CD4-positive, alpha-beta T cell treated with Interferon gamma for 1 hour (primary cell): ENCODE data around the gene NGB.
"Not testable (repeated sequence)": the region's sequence is repeated elsewhere in the genome, so short reads cannot be mapped to it uniquely, and the experiment has no call there.

Source experiments
- DNase-seq: peaks from one replicate; pipeline ENCODE4 v3.0.0-alpha.2; 2020

Gene NGB

DNA sequence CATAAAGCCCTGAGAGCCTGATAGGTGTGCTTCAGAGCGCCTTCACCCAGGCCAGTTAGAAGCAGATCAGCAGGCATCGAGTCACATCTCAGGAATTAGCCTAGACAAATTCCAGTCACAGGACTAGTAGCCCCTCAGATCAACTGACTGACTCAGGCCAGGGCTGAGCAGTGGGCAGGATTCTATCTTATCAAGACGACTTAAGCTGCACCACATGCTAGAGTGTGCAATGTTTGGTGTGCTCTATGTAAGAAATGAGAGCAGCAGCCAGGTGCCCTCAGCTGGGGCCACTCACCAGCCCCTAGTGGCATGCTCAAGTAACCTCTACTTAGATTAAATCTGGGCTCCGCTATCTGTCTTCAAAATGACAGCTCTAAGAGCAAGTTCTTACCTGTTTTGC is 19.7 kb upstream of the NGB start:
- DNase-seq, result no peak

DNA sequence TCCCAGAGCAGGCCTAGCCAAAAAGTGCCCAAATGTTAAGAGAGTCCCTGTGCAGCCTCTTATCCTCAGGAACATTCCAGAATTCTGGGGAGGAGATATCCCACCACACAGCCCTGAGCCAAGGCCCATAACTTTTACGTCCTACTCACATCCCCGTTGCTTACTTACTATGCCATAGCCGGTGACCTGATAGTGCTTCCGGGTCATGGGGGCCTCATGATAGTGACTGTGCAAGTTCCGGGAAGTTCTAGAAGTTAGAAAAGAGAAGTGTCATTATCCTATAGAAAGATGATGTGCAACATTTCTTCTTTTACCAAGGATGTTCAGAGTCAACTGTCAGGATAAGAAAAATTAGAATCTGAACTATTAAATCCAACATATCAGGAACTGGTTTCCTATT is 15.6 kb upstream of the NGB start:
- no peak for DNase-seq

DNA sequence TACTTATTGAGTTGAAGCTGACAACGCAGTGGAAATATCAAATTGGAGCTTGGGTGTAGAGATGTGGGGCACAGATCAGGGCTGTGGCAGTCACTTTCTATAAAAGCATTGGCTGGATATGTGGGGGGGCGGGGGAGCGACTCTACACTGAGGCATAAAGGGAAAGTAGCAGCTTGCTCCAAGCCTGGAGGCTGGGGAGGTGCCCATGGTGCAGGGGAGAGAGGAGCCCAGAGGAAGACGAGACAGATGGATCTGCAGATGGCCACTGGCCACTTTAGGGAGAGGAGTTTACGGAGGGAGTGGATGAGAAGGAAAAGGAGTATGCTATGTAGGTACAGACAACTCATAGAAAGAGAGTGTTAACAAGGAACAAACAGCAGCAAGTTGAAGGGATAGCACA is 13.5 kb upstream of the NGB start:
- DNase-seq, result no peak

DNA sequence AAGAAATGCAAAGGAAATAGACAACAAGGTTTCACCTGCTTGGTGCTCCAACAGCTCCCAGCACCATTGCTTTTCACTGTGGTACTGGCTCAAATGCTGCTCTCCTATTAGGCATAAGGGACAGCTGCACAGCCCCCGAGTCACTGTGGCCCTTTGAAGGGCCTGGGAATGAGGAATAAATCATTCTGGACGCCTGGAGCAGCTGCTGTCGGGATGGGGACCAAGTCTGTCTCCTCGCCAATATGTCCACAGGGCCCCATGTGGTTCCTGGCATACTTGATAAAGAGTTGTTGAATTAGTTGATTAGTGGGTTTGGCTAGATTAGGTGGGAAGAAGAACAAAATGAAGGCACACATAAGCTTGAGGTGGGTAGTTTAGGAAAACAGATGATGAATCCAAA is 13.1 kb upstream of the NGB start:
- DNase-seq, result no peak

DNA sequence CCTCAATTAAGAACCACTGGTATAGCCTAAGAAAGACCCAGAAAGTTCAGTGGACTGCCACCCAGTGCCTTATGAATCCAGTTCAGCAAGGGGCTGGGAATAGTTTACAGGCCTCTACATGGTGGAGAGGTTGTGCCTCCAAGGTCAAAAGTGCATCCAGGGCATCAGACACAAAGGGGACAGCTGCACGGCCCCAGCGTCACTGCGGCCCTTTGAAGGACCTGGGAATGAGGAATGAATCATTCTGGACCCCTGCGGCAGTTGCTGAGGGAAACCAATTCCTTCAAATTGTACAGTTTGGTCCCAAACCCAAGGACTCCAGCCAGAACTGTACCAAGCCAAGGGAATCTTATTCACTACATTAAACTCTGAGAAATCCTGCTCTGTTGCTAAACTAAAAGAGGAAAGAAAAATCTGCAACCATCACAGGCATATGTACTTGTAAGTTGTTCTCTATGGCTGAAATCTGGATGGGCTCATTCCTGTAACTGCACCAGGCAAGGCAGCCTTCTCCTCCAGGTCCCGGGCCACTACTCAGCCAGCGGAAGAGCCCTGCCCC is 10.9 kb upstream of the NGB start:
- no peak for DNase-seq

DNA sequence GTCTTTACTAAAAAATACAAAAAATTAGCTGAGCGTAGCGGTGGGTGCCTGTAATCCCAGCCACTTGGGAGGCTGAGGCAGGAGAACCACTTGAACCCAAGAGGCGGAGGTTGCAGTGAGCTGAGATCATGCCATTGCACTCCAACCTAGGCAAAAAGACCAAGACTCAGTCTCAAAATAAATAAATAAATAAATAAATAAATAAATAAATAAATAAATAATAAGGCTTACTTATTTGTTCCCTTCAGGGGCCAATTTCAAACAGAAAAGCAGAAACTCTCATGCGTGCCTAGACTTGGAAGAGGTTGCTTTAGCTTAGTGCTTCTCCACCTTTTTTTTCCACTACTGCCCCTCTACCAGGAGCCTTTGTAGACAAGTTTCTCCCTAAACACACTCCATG is 9.9 kb upstream of the NGB start:
- DNase-seq, result not testable (repeated sequence)

DNA sequence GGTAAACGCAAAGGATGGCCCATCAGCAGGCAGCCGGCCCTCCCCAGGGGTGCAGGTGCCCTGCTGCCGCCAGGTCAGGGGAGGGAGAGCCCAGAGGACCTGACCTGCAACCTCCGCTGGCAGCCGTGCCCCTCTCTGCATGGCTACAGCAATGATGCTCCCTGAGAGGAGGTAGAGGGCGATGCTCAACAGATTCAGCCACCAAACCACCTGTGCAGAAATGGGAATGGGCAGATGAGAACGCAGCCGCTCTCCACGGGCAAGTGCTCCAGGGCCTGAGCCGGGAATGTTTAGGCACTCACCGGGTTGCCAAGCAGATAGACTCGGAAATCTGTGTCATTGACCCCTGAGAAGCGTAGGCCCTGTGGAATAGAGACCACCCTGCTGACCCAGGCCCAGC is 8.7 kb upstream of the NGB start:
- no peak for DNase-seq

DNA sequence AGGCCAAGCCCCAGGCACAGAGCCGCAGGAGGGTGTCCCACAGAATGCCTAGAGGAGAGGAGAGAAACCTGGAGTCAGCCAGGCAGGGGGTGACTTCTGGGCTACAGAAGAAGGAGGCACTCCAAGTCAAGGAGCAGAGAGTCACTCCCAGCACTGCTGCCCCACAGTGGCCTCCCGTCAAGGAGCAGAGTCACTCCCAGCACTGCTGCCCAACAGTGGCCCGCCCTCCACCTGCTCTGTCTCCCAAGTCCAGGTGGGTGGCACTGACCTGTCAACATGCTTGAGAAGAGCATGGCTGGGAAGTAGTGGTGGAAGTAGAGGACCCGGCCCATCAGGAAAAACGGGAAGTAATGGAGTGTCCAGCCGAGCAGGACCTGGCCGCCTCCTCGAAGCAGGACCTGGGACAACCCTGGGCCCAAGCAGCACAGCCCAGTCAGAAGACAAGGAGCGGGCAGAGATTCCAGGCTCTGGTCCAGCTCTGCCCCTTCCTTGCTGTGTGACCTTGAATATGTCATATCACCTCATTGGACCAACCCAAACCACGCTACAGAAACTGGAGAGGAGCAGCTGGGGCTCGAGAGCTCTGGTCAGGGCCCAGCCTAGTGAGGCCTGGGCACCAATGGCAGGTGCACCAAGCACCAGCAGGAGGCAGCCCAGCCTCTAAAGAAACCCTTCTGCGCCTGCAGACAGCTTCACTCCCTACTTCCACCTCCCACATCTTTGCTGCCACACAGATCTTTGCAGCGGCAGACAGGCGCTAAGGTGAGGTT is 7.6 kb upstream of the NGB start:
- no peak for DNase-seq

DNA sequence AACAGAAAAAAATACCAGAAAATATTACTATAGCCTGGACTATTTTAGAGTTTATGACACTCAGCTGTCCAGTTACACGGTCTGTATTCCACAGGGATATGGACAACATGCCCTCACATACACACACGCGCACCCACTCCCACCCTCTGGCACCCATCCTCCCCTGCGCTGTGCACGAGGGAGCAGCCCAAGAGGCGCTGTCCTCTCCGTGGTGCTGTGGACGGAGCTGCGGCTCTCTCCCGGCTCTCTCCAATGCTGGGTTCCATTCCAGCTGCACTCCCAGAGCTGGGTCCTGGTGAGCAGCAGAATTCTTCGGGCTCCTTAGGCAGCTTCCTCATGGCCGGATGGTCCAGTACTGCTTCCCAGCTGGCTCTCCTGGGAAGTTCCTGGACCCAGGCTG is 6.0 kb upstream of the NGB start:
- no peak for DNase-seq

DNA sequence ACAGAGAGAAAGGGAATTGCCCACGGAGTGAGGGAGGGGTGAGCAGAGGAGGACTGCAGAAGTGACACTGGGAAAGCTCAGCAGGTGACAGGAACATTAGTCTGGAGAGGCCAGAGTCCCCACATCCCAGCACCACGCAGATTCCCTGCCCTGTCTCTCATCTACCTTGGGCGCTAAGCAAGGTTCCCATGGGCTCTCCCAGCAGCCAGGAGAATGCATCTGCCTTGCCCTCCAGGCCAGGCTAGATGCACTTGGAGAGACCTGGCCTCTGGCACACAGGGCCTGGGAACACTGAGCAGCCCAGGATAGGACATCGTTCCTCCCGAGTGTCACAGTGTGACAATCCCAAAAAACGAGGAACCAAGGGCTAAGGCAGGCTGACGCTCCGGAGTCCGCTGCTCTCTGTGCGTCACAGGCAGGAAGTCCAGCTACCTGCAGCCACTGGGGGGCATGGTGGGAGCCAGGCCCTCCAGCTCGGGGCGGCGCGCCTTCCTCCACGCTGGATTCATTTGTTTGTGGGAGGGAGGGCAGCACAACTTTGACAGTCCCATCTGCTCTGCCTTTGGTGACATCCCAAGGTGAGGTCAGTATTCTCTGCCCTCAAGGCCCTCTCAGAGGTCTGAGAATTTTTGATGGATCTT is 5.4 kb upstream of the NGB start:
- no peak for DNase-seq

DNA sequence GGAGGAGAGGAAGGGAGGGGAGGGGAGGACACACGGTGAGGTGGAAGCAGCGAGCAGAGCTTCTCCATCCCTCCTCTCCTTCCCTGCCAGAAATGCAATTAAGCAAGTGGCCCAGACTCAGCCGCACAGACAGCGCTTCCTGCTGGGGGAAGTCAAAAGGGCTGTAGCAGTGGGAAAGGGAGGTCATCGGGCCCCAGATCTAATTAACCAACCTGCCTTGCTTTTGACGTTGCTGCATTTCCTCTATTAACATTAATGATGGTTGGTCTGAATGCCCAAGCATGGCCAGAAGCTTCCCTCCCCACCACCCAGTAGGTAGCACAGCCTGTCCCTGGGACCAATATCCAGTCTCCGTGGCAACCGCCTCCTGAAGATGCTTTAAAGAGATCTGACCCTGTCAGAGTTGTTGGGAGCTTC is 4.6 kb upstream of the NGB start:
- no peak for DNase-seq

DNA sequence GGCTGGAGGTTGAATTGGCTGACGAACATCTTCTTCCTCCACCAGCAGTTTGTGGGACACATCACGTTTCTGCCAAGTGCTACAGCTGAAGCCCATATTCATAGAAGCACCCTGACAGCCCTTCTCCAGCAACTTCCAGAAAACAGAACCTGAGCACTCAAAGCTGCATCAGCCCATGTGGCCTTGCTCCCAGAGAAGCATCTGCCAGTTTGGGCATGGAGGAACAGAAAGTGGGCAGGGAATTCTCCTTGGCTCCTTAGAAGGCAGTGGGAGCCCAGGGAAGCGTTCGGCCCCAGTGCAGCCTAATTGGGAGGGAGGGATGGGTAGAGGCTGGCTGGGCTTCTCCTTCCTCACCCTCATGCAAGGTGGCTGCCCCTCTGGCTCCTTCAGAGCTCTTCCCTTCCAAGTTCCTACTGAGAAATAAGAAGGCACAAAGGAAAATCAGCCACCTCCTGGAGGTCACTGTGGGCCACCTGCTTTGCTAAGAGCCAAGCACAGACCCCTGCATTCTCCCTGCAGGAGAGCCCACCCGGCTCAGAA is 4.1 kb upstream of the NGB start:
- no peak for DNase-seq

DNA sequence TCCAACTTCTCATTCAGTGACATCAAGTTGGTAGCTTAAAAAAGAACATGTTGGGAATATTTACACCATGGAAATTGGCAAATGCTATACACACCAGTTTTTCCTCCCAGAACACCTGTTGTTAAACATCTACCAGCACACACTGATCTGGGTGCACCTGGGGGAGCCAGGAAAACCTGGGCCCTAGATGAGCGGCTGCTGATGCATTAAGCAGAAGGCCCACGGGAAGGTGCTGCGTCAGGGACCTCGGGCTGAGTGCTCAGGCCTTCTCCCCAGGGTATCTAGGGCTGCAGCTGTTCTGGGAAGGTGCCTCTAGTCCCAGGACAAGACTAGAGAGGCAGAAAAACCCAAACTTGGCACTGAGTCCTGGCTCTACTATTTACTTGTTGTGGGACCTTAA is 2.8 kb upstream of the NGB start:
- no peak for DNase-seq

DNA sequence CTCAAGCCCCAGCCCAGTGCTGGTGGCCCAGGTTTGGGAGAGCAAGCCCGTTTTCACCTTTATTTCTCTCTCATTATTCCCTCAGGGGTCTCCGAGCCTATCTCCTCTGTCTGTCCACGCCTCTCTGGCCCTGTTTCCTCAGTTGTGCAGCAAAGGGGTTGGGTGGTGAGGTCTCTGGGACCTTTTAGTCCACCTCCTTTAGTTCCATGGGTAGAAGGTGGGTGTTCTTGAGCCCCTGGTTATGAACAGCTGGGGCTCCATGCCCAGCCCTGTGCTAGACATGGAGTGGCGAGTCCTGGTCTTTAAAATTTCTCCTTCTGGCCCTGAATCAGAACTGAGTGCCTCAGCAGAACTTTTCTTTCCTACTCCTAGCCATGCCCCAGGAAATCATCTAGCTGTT is 1.3 kb upstream of the NGB start:
- no peak for DNase-seq

DNA sequence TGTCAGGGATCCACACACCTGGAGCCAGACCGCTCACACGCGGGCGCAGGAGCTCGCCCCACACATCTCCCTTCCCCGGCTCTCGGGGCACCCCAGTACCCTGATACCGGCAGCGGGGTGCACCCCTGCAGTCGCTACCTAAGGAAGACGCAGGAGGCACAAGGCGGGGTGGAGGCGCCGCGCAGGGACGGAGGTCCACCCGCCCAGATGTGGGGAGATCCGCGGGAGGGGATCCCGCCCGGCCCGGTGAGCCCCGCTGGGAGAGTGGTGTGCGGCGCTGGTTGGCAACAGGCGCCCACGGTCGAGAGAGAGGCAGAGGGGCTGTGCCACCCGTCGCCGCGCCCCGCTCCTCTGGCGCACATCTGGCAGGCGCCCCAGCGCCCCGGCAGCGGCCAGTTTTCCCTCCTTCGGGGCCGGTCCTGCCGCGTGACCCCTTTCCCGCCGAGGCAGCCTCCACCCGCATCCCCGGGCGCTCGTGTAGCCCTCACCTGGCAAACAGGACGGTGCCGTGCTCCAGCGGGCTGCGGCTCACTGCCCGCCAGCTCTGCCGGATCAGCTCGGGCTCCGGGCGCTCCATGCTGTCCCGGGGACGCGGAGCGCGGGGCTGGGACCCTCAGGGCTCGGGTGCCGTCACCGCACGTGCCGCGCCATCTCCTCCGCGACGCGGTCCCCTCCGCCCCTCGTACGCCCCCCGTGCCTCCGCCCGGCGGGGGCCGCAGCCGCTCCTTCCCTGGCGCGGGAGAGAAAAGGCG is 469 bp downstream of the NGB start:
- no peak for DNase-seq

DNA sequence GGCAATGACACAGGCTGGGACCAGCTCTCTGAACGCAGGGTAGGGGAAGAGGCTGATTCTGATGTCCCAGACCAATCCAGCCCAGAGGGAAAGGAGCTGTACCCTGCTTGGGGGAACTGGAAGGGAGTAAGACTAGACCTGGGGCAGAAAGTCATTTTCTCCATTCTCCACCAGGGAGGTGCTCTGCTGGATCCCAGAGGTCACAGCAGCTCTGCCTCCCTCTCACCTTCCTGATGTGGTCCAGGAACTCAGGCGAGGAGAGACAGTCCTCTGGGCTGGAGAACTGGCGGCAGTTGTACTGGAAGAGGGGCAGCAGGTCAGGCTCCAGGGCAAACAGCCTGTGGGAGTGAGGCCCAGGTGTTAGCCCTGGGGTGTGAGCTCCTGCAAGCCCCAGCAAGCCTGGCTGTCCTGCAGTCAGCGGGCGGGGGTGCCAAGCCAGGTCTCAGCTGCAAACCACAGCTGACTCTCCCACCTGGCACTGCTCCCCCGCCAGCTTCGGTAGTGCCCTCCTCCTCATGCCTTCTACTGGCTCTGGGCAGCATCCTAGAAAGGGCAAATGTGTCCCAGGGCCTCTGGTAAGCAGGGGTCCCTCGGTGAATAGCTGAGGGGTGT is 1.9 kb downstream of the NGB start:
- no peak for DNase-seq

DNA sequence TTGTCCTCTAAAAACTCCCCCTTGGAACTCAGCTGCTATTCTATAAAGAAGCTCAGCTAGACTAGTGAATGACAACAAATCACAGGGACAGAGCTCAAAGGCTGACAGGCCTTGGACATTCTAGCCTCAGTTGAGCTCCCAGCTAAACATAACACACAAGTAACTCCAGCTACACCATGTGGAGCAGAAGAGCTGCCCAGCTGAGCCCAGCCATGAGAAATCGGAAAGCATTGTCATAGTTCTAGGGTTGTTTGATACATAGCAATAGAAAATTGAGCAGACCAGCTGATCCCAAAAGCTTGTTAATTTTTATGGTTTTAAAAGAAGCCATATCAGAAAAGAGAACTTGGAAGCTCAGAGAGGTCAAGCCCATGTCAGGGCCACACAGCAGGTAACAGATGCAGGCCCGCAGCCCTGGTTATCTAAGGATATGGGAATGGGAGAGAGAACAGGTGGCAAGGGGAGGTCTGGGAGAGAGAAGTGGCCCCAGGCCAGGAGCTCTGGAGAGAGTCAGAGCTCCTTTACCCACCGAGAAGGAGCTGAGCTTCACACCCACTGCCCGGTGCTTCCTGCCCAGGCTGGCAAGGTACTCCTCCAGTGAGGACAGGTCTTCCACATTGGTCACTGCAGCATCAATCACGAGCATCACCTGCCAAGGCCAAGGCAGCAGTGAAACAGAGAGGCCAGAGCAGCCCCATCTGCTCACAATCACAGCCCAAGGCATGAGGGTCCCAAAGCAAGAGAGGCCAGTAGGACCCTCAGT is 2.9 kb downstream of the NGB start:
- DNase-seq, result no peak

DNA sequence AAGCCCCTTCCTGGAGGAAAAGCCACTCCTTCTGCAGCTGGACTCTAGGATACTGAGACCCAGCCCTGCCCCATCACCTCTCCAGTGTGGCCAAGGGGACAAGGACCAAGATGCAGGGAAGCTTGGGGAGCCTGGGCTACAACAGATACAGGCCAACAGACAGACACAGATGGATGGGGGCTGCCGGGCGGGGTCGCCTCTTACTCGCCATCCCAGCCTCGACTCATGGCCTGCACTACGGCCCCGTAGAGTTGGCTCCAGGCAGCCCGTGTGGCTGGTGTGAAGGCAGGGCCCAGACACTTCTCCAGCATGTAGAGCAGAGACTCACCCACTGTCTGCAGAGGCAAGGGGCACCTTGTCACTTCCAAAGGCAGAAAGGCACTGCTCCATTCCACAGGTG is 4.7 kb downstream of the NGB start:
- no peak for DNase-seq

DNA sequence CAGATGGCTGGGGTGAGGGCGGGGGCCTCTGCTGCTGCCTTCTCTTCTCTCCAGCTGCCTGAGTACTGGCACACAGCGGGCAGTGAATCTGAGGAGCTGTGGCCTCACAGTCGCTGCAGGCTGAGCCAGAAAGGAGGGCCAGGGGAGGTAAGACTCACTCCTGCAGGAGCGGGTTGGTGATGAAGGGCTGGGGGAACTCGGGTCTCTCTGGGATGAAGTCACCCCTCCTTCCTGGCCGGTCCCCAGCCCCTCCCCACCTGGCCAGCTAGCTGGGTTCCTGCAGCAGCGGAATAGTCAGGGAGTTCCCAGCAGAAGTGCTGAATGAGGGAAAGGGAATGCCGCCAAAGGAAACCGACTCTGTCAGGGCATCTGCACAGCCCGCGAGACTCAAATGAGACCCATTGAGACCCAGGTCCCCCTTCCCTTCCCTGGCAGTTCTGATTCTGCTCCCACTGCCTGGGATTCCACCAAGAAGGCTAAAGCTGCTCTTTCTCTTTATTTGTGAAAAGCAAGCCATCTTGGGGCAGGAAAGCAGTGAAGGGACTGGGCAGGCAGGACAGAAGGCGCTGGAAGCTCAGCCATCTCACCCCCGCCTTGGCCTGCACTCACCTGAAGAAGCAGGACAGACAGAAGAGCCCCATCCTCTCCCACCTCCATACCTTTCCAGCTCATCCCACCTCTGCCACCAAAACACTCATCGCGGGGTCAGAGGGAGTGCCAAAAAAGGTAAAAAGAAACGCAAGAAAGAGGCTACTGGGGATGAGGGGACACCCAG is 5.3 kb downstream of the NGB start:
- no peak for DNase-seq

DNA sequence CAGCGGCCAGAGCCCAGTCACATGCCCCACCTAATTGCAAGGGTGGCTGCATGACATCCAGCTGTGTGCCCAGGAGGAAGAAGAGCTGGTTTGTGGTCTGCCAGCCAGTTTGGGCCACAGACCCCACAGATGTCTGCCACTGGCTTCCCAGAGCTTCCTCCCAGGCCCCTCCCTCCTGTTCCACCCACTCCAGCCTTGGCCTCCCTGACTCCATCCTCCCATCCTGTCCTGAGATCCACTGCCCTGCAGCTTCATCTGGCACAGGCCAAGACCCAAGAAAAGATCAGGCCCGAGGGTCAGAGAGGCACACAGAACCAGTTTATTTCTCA is 5.9 kb downstream of the NGB start:
- no peak for DNase-seq

DNA sequence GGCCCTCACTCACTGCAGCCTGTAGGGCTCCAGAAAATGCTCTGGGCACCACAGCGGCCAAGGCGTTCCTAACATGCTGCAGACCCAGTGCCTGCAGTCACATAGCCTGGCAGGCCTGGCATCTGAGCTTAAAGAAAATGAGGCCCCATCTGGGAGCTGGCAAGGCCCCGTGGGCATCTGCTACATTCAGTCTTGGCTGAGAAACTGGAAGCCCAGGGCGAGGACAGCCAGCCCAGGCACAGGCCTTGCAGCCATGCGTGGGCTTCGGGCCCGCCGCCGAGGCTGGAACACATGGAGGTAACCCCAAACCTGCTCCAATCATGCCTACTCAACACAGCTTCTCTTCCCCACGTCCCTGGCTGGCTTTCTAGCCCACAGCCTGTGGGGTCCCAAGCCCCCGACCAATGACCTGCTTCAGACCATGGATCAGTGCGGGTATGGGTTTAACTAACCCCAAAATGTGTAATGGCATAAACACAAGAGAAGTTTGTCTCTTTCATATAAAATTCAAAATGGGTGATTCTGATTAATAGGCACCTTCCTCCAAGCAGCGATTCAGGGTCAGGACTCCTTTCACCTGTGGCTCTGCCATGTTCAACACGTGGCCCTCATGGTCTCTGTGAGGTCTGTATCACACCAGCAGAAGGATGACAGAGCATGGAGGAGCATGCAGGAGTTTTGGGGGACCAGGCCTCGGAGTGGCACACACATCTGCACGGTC is 6.4 kb downstream of the NGB start:
- DNase-seq, result no peak
